GM19239 (cell line): ENCODE data around the gene PUDP.
"Not testable (repeated sequence)": the region's sequence is repeated elsewhere in the genome, so short reads cannot be mapped to it uniquely, and the experiment has no call there.

Experiments used
- DNase-seq: peaks from one replicate; pipeline ENCODE4 v3.0.0; 2011; ENCODE audit warnings: low spot score; ENCODE audit not compliant: insufficient read length
- FAIRE-seq: peaks from 2 replicates; lab custom pipeline; 2011; peaks lifted over from hg19 to GRCh38; lab: Jason Lieb, UNC

The PUDP gene

DNA sequence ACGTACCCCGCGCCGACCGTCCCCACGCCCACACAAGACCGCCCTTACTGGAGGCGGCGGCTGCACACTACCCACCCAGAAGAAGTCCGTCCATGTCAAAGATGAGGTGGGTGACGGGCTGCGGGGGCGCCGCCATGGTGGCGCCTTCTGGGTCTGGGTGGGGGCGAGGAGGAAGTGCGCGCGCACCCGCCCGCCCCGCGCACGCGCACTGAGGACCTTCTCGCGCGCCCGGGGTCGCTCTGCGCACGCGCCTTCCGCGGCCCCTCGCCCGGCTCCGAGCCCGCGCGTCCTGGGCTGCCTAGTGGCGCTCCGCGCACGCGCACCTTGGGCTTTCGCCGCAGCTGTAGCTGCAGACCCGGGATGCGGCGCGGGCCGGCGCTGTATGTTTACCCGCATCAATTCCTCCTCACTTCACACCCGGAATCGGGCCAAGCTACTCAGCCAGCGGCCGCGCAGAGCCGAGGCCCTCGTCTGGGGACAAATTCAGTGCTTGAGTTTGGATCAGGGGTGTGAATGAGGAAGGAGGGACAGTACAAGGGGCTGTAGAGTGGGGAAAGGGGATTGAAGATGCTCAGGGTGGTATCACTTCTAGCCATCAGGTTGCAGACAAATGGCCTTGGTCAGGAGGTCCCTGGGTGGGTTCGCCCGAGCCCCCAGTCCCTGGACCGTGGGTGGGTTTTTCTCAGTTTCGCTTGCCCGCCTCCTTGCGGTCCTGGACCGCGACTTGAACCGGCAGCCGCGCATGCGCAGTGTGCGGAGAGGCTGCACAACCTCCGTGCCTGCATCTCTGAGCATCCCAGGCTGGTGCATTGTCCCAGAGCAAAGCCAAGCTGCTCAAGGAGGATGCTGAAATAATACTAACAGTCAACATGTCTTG lies at the start of gene PUDP:
TSS of gene PUDP (minus strand) at position 176 of the 877 bp plus-strand sequence. CDS start at position 136, 40 bp downstream.
- DNase-seq (peak; percentile 44), FAIRE-seq (peak; percentile 99)

- FAIRE-seq = no peak
- DNase-seq = no peak
Measured at GRCh38 chrX:7194606-7195005, 46.7 kb upstream of the PUDP start.

DNA sequence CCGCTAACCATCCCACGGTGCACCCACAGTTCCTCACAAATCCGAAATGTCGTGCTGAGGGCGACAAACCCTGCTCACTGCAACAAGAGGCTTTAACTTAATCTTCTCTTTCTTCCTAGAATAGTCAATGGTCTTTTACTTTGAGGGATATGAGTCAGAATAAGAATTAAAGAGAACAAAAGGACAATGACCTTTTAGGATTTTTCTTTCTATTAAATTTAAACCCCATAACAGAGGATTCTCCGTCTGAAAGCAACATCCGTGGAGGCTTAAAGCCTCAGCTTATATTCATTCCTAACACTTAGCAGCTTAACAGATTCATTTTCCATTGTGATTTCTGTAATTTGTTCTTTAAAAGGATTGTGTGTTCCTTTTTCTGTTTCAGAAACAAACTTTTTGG lies 44.9 kb upstream of the PUDP start:
- FAIRE-seq (no peak), DNase-seq (no peak)

DNA sequence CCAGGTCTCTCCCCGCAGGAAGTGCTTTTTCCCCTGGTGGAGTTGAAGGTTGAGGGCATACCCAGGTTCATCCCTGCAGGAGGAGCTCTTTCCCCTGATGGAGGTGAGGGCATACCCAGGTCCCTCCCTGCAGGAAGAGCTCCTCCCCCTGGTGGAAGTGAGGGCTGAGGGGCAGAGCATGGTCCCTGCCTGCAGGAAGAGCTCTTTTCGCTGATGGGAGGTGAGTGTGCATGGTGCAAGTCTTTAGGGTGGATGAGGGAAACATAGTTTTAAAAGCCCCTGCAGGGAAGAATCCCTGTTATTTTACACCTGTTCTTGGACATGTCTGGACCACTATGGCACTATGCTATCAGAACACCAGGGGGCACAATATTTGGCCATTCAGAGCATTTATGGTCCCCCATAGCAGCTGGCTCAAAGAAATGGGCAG lies 43.7 kb upstream of the PUDP start:
- DNase-seq (no peak), FAIRE-seq (no peak)

DNA sequence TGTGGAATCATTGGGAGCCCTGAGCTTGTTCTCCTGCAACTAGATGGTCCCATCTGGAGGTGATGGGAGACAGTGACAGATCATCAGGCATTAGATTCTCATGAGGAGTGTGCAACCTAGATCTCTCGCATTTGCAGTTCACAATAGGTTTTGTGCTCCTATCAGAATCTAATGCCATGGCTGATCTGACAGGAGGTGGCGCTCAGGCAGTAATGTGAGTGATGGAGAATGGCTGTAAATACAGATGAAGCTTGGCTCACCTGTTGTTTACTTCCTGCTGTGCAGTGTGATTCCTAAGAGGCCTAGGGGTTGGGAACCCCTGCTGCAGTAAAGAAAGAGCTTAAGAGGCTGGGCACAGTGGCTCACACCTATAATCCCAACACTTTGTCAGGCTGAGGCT lies 42.2 kb upstream of the PUDP start:
- FAIRE-seq (no peak), DNase-seq (no peak)

- no peak for DNase-seq
- peak; percentile 54 for FAIRE-seq
Measured at GRCh38 chrX:7188672-7189071, 40.7 kb upstream of the PUDP start.

DNA sequence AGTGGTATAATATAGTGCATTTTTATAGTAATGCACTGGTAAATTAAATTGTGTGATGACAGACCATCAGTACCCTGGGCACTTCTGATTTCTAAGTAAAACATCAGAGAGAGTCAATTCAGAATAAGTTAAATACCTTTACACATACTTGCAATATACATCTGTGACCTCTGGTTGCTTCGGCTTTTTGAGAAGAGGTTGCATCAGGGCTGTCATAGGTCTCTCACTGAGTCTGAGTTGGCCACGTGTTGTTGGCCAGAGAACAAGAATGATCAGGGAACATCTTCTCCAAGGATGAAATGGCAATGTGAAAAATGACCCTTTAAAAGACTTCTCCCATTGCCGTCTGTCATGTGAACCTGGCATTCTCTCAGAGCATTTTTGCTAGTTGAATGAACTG lies 36.9 kb upstream of the PUDP start:
- FAIRE-seq = no peak
- DNase-seq = no peak

- no peak for DNase-seq
- FAIRE-seq = no peak
Measured at GRCh38 chrX:7179446-7179845, 31.5 kb upstream of the PUDP start.

DNA sequence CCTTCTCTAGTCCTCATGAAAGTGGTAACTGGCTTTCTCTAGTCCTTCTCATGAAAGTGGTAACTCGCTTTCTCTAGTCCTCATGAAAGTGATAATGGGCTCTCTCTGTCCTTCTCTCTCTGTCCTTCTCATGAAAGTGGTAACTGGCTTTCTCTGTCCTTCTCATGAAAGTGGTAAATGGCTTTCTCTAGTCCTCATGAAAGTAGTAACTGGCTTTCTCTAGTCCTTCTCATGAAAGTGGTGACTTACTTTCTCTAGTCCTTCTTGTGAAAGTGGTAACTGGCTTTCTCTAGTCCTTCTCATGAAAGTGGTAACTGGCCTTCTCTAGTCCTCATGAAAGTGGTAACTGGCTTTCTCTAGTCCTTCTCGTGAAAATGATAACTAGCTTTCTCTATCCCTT lies 30.9 kb upstream of the PUDP start:
- not testable (repeated sequence) for FAIRE-seq

DNA sequence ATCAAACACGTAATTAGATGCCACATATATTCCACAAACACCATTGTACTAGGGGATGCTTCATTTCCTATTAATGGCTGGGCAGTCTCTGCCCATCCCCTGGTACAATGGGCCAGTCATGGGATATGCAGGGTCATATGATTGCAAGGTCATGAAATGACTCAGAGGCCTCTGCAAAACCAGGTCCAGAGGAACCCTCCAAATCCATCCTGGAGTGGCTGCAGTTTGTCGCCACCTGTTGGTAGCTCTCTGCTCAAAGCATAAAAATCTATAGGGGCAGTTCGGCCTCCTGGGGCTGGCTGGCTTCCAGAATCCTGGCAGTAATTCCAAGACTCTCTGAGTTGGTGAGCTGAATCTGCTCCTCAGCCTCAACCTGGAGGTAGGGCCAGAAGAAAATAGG lies 22.9 kb upstream of the PUDP start:
- DNase-seq (no peak), FAIRE-seq (peak; percentile 52)

More for the DNA sequence above, 30.9 kb upstream of the PUDP start:
- not testable (repeated sequence) for DNase-seq

DNA sequence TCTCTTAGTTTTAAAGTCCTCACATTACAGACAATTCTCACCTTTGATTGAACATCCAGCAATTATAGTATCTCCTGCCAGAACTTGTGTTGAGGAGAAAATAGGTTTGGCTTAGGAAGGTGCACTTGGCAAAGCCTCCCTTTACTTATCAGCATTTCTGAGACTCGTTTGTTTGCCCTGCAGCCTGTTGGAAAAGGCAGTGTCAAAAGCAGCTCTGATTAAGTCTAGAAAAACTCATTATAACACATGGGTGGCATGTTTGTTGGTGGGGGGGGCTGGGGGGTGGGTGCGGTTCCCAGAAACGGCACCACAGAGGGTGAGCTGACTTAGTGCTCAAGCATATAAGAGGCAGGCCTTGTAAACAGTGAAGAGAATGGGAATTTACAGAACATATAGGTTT lies 21.7 kb upstream of the PUDP start:
- no peak for DNase-seq
- FAIRE-seq = no peak

GRCh38 chrX:7168371-7168770 lies 20.4 kb upstream of the PUDP start:
- FAIRE-seq = no peak
- no peak for DNase-seq

- FAIRE-seq (peak; percentile 33), DNase-seq (no peak)
Measured at GRCh38 chrX:7164174-7164573, 16.2 kb upstream of the PUDP start.

- FAIRE-seq = no peak
Measured at GRCh38 chrX:7163146-7163677, 15.3 kb upstream of the PUDP start.

GRCh38 chrX:7159149-7159861 lies 11.4 kb upstream of the PUDP start:
- FAIRE-seq (no peak), DNase-seq (no peak)

More at GRCh38 chrX:7163146-7163677, 15.3 kb upstream of the PUDP start:
- no peak for DNase-seq

DNA sequence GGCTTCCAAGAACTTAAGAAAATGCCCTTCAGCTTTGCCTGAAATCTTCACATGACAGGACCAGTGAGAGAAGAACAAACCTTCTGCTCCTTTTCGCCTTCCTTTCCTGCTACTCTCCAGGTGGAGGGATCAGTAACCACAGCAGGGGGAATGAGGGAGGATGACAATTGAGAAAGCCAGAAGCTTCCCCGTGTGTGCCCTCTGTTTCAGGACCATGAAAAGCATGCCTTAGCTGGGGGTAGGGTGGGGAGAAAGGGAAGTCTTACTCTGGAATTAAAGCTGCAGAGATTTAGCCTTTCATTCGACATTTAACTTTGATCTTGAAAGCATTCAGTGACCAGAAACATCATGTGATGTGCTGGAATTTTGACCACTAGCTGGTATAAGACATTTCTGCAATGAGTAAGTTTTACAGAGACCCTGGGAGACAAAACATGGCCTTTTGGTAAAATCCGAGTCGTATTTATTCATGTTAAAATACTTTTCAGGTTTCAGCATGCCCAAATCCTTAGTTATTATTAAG lies 10.6 kb upstream of the PUDP start:
- no peak for DNase-seq
- no peak for FAIRE-seq

DNA sequence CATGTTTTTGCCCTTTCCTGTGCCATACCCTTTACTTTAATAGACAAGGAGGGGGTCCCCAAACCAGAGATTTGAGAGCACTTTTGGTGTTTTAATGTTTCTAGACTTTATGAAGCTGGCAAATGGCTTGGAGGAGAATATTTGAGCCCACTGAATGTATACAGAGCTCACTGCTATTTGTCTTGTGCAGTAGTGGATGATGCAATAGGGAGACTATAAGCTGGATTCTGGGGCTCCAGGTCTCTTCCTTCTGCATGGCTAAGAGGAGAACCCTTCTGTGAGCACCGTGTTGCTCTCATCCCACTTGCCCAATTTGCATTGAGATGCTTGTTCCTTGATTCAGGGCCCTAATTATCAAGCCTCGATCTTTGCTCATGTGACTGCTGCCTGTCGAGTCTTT lies 8.9 kb upstream of the PUDP start:
- FAIRE-seq (no peak), DNase-seq (no peak)

- FAIRE-seq (peak; percentile 42), DNase-seq (no peak)
Measured at GRCh38 chrX:7155163-7155562, 7.2 kb upstream of the PUDP start.

- no peak for DNase-seq
- FAIRE-seq = no peak
Measured at GRCh38 chrX:7154041-7154597, 6.2 kb upstream of the PUDP start.

GRCh38 chrX:7153231-7153630 lies 5.3 kb upstream of the PUDP start:
- DNase-seq = no peak
- FAIRE-seq = no peak

GRCh38 chrX:7149411-7149810 lies 1.5 kb upstream of the PUDP start:
- FAIRE-seq (no peak), DNase-seq (no peak)
